Posterior vena cava (tissue), 2 donors: ENCODE results near the gene RNF225. TPM values are rescaled to one million over a fixed set of nuclear protein-coding genes. Genes with fewer than 3 reads are reported as not detected.

Experiments
- DNase-seq: peaks from one replicate; pipeline ENCODE4 v3.0.0-alpha.2; 2020; ENCODE audit warnings: low spot score
- intact Hi-C, 2 donors: fragments of 100-400 bp; cut with DNase I; formaldehyde crosslinking; loops; one replicate each; pipeline versions ENCODE4 v1.14.1 to v1.14.2; 2022 to 2023
- total RNA-seq, 2 donors: library from RNA; stranded (reverse); fragmentation: NEBNext Ultra II Directional; extraction: Animal tissue kit (Norgen Biotek cat#: 25700); gene quantifications; one replicate each; pipeline ENCODE4 v1.2.1, GENCODE V29; 2021
- donor health status: DM: yes; HTN: yes; CAD: no.
- donor health status: DM: yes; HTN: yes; CAD: no.

Gene RNF225
- total RNA-seq, 2 donors from 2014 or later, result not detected

DNA sequence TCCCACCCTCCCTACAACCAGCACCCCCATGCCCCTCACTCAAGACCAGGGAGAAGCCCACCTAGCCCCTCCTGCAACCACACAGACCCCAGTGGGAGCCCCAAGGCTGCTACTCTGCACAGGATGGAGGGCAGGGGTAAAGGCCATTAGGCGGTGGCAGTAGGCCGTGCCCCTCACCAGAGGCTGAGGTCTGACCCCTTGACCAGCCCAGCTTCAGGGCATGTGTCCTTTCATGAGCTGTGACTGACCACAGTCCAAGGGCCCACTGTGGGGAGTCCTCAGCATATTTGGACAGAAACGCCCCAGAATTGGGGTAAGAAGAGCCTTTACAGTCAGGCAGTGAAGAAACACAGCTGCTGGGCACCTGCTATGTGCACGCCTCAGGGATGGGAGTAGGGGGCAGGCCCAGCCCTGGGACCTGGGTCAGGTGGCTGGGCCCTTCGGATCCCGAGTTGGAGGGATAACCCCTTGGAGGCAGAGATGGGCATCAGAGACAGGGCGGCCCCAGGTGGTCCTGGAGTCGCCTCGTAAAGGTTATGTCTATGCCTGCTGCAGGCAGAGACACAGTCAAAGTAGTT, 10.1 kb upstream of the RNF225 start:
- DNase-seq, result peak; percentile 74
- intact Hi-C loops, result no loop called here

GRCh38 chr19:58385891-58386575, 9.4 kb upstream of the RNF225 start:
- intact Hi-C loops, result no loop called here
- DNase-seq, result peak; percentile 82

GRCh38 chr19:58386576-58387337, 8.7 kb upstream of the RNF225 start, which contains the start of gene RPS5:
Gene RPS5 (plus strand): TSS chr19:58387269. CDS start chr19:58388138, 869 bp downstream.
- intact Hi-C loops, result no loop called here

GRCh38 chr19:58387338-58388174, 7.9 kb upstream of the RNF225 start:
- intact Hi-C loops, result no loop called here
- DNase-seq, result no peak

More at GRCh38 chr19:58386576-58387337, 8.7 kb upstream of the RNF225 start, which contains the start of gene RPS5:
- peak; percentile 99 for DNase-seq

- intact Hi-C loops, result no loop called here
- DNase-seq, result no peak
These were observed 7.3 kb upstream of the RNF225 start for GRCh38 chr19:58388175-58388526.

DNA sequence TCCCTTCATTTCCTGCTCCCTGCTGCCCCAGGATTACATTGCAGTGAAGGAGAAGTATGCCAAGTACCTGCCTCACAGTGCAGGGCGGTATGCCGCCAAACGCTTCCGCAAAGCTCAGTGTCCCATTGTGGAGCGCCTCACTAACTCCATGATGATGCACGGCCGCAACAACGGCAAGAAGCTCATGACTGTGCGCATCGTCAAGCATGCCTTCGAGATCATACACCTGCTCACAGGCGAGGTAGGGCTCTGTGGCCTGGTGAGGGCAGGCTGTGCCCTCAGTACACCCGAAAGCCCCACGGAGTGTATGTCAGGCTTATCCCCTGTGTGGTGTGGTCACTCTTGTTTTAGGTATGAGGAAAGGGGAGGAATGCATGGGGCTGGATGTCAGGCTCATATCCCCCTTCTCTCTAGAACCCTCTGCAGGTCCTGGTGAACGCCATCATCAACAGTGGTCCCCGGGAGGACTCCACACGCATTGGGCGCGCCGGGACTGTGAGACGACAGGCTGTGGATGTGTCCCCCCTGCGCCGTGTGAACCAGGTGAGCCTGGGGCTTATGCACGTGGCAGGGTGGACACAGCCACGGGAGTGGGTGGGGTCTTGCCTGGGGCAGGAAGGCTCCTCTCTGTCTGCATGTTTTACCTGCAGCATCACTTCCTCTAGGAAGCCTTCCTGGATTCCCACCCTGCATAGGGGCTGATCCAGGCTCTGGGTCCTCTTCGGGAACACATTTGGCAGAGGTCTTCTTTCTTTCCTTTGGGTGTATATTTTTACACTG, 2.3 kb upstream of the RNF225 start:
- DNase-seq, result no peak
- intact Hi-C loops, result no loop called here

DNA sequence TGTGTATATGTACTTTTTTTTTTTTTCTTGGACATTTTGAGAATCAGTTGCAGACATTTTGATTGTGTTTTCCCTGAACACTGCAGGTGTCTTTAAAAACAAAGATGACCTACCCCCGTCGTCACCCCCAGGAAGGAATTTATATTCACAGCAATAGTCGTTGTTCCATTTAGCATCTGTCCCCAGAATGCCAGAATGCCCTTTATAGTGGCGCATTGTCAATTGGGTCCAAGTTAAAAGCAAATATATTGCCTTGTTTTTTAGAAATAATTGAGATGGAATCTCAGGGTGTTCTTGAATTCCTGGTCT, 1.8 kb upstream of the RNF225 start:
- intact Hi-C loops, result no loop called here
- DNase-seq, result no peak

- no peak for DNase-seq
- intact Hi-C loops, result no loop called here
These were observed 636 bp upstream of the RNF225 start for GRCh38 chr19:58394821-58395219.

DNA sequence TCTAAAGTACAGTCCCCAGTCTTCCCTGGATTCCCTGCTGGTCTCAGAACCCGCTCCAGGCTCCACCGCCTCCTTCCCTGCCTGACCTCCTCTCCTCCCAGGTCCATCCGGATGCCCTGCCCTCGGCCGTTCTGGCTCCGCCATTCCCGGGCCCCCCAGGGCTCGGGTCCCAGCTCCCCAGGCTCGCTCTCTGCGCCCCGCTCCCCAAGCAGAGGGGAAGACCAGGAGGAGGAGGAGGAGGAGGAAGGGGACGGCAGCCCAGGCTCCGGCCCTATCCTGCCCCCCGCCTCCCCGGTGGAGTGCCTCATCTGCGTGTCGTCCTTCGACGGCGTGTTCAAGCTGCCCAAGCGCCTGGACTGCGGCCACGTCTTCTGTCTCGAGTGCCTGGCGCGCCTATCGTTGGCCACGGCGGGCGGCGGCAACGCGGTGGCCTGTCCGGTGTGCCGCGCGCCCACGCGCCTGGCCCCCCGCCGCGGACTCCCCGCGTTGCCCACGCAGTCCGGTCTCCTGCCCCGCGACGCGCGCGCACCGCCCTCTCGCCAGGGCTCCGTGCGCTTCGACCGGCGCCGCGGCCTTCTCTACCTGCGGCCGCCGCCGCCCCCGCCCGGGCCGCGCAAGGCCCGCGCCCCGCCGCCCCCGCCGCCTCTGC, 647 bp downstream of the RNF225 start:
- DNase-seq, result no peak
- intact Hi-C loops, result no loop called here

DNA sequence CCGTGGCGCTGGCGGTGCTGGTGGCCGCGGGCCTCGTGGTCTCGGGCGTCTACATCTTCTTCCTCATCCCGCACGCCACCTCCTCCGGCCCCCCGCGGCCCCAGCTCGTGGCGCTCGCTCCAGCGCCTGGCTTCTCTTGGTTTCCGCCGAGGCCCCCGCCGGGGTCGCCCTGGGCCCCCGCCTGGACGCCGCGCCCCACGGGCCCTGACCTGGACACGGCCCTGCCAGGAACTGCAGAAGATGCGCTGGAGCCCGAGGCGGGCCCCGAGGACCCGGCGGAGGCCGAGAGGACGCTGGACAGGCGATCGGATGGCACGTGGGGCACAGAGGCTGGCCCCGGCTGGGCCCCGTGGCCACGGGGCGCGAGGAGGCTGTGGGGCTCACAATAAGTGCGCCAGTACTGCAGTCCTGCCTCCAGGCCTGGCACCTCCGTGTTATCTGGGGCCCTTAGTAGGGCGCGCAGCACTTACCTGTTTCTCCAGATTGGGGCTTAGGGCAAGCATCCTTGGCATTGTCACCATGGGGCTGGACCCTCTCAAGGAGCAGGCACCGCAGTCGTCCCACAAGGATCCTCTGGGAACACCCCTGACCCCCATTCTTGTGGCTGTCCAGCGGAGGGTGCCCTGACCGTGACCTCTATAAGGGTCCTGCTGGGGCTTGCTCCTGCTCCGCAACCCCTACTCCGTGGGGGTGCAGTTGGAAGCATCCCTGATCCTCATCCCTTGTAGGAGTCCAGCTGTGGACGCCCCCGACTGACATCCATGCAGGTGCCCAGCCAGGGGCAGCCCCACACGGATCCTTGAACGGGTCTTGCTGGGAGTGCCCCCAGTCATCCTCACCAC, 1.5 kb downstream of the RNF225 start:
- intact Hi-C loops, result no loop called here
- no peak for DNase-seq

GRCh38 chr19:58397533-58398037, 2.1 kb downstream of the RNF225 start:
- no peak for DNase-seq
- intact Hi-C loops, result no loop called here

- no peak for DNase-seq
- intact Hi-C loops, result no loop called here
These were observed 2.6 kb downstream of the RNF225 start for GRCh38 chr19:58398087-58398486.

GRCh38 chr19:58398545-58398944, 3.1 kb downstream of the RNF225 start:
- intact Hi-C loops, result no loop called here
- no peak for DNase-seq

DNA sequence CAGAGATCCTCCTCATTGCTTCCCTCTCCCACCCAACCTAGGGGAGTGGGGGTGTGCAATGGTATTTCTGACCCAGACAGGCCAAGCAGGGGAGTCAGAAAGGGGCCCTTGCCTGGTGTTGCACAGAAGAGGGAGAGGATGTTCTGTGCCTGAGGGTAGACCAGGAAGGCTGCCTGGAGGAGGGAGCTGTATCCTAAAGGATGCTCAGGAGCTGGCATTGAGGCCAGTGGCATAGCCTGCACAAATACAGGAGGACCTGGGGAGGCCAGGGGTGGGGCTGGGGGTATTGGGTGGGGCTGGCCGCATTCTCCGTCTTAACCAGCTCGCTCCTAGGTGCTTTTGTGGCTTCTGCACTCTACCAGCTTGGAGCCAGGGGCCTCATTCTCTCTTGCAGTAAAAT, 4.4 kb downstream of the RNF225 start:
- DNase-seq, result no peak
- intact Hi-C loops, result no loop called here

GRCh38 chr19:58400316-58400915, 5.0 kb downstream of the RNF225 start:
- intact Hi-C loops, result no loop called here
- DNase-seq, result no peak

DNA sequence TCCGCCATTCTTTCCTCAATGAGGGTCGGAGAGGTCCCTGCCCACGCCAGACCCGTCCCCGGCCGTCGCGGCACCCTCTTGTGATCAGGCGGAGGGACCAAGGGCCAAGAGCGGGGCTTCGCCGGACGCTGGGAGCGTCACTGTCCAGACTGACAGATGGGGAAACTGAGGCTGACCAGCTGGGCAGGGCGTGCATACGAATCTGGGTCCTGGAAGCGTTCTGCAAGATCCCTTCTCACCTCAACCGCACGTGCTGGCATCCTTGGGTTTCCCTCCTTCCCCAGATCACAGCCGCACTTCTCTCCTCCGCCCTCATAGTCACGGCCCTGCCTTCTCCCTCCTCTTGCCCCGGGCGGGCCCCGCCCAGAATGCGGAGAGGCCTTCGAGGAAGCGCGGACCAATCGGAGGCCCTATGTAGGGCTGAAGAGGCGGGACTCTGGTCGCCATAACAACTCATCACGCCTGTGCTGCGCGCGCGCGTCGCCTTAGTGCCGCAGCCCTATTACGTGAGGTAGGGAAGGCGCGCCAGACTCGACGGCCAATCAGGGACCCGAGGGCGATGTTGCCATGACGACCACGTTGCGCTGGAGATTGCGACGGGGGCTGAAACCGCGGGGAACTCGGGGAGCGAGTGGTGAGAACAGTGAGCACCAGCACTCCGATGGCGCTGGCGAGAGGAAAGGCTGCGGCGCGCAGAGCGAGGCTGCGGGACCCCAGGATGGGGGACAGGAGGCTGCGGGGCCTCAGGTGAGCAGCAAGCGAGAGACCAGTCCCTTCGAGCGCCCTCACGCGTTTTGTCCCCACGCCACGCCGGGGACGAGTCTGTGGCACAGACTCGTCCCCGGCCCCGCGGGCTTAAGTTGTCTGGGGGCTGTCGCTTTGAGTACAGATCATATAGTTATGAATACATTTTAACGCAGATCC, 5.7 kb downstream of the RNF225 start:
- peak; percentile 100 for DNase-seq
- intact Hi-C loops, result no loop called here
